ENCODE data around the gene PPP1R37.

PPP1R37 gene

GRCh38 chr19:45092747-45093678 lies at the start of gene PPP1R37:
Gene PPP1R37, plus strand, starts transcription at chr19:45093179. Its CDS starts 147 bp downstream, at chr19:45093326.
- peak; percentile 92 for DNase-seq

- DNase-seq, result no peak
Measured at GRCh38 chr19:45045671-45046353, 47.2 kb upstream of the PPP1R37 start.

GRCh38 chr19:45046355-45046754 lies 46.6 kb upstream of the PPP1R37 start:
- no peak for DNase-seq

GRCh38 chr19:45047188-45047797 lies 45.7 kb upstream of the PPP1R37 start:
- DNase-seq, result no peak

GRCh38 chr19:45049073-45049736 lies 43.8 kb upstream of the PPP1R37 start:
- DNase-seq, result no peak

- no peak for DNase-seq
Measured at GRCh38 chr19:45050036-45050435, 42.9 kb upstream of the PPP1R37 start.

GRCh38 chr19:45051929-45052579 lies 40.9 kb upstream of the PPP1R37 start:
- DNase-seq, result no peak

GRCh38 chr19:45056831-45057230 lies 36.1 kb upstream of the PPP1R37 start:
- DNase-seq, result no peak

- no peak for DNase-seq
Measured at GRCh38 chr19:45057444-45057843, 35.5 kb upstream of the PPP1R37 start.

GRCh38 chr19:45058622-45059159 lies 34.3 kb upstream of the PPP1R37 start:
- no peak for DNase-seq

GRCh38 chr19:45059258-45059965 lies 33.6 kb upstream of the PPP1R37 start:
- peak; percentile 80 for DNase-seq

GRCh38 chr19:45061965-45062364 lies 31.0 kb upstream of the PPP1R37 start:
- no peak for DNase-seq

GRCh38 chr19:45063851-45064801 lies 28.9 kb upstream of the PPP1R37 start:
- no peak for DNase-seq

GRCh38 chr19:45066921-45067661 lies 25.9 kb upstream of the PPP1R37 start:
- no peak for DNase-seq

- DNase-seq, result no peak
Measured at GRCh38 chr19:45068041-45068440, 24.9 kb upstream of the PPP1R37 start.

- no peak for DNase-seq
Measured at GRCh38 chr19:45069056-45069455, 23.9 kb upstream of the PPP1R37 start.

GRCh38 chr19:45070214-45070613 lies 22.8 kb upstream of the PPP1R37 start:
- no peak for DNase-seq

- DNase-seq, result no peak
Measured at GRCh38 chr19:45070861-45071544, 22.0 kb upstream of the PPP1R37 start.

GRCh38 chr19:45071545-45071938 lies 21.4 kb upstream of the PPP1R37 start:
- no peak for DNase-seq
